Measurements from ENCODE around the gene NINL. TPM values are rescaled to one million over a fixed set of nuclear protein-coding genes. Genes with fewer than 3 reads are reported as not detected.

NINL gene
- total RNA-seq, 4 donors from 2014 or later = 0.24 to 6.1 (median 0.88) TPM

DNA sequence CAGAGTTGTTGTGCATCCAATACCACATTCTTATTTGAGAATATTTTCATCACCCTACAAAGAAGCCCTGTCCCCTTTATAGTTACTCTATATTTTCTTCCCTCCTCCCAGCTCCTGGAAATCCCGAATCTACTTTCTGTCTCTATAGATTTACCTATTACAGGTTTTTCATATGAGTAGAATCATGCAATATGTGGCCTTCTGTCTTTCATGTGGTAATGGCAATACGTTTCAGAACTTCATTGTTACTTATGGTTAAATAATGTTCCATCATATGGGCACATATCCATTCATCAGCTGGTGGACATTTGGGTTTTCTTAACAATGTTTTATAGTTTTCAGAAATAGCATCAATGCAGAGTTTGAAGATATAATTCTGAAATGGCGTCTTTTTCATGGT is 160.8 kb downstream of the NINL start:
- no peak overlapping the region for H3K4me3 ChIP-seq
- H3K27me3 ChIP-seq = no peaks in the 10 kb centered on the region
- H3K4me1 ChIP-seq = no peaks in the 10 kb centered on the region
- TF ChIP-seq, protein P1, sequence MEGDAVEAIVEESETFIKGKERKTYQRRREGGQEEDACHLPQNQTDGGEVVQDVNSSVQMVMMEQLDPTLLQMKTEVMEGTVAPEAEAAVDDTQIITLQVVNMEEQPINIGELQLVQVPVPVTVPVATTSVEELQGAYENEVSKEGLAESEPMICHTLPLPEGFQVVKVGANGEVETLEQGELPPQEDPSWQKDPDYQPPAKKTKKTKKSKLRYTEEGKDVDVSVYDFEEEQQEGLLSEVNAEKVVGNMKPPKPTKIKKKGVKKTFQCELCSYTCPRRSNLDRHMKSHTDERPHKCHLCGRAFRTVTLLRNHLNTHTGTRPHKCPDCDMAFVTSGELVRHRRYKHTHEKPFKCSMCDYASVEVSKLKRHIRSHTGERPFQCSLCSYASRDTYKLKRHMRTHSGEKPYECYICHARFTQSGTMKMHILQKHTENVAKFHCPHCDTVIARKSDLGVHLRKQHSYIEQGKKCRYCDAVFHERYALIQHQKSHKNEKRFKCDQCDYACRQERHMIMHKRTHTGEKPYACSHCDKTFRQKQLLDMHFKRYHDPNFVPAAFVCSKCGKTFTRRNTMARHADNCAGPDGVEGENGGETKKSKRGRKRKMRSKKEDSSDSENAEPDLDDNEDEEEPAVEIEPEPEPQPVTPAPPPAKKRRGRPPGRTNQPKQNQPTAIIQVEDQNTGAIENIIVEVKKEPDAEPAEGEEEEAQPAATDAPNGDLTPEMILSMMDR (IDR thresholded peaks at IDR 0.05 in 4 of 5, conservative IDR thresholded peaks at IDR 0.05 in 1 of 5) = no peak
- TF ChIP-seq POLR2A (IDR thresholded peaks at IDR 0.05) = no peak
- in situ Hi-C loops (cut with MboI; ENCODE audit: low sequenced_read_pairs in 4 of 4) (no loop called here), intact Hi-C loops (cut with DNase I; ENCODE audit: low total_unique reads) (no loop called here)
- H3K27ac ChIP-seq = no peak overlapping the region
- ATAC-seq (no peak), DNase-seq (no peak)
- H3K36me3 ChIP-seq = no peaks in the 10 kb centered on the region
- no peaks in the 10 kb centered on the region for H3K9me3 ChIP-seq

DNA sequence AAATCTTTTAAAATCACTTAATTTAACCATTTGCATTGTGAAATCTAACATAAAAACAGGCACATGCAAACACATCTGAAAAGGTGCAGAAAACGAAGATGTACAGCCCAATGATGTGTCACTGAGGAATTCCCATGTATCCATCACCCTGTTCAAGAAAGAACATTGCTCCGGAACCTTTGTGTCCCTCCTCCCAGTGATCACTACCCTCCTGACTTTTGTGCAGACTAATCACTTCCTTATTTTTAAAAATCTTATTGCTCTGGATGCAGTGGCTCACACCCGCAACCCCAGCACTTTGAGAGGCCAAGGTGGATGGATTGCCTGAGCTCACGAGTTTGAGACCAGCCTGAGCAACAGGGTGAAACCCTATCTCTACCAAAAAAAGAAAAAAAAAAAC is 163.3 kb downstream of the NINL start:
- in situ Hi-C loops (cut with MboI; ENCODE audit: low sequenced_read_pairs in 4 of 4) = no loop called here

DNA sequence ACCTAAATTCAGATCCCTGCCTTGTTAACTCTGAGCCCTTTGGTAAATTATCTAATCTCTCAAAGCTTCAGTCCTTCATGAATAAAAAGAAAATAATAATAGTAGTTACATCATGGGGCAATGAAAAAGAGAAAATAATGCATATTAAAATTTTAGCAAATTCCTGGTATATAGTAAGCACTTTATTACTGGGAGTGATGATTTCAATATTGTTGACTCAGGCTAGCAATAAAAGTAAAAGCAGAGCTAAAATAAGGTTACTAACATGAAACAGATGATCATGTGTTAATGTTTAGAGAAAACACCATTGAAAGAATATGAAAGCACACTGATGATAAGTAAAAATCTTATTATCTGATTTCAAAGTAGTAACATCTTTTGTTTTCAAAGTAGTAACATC is 164.2 kb downstream of the NINL start:
- intact Hi-C loops (cut with DNase I; ENCODE audit: low total_unique reads) (no loop called here), in situ Hi-C loops (cut with MboI; ENCODE audit: low sequenced_read_pairs in 4 of 4) (no loop called here)
- TF ChIP-seq, protein P1 (IDR thresholded peaks at IDR 0.05 in 4 of 5, conservative IDR thresholded peaks at IDR 0.05 in 1 of 5) = no peak
- no peak for TF ChIP-seq POLR2A (IDR thresholded peaks at IDR 0.05)
- Histone ChIP-seq H3K27ac (no peak overlapping the region), H3K9me3 (no peaks in the 10 kb centered on the region), H3K36me3 (no peaks in the 10 kb centered on the region), H3K4me3 (no peak overlapping the region), H3K27me3 (no peaks in the 10 kb centered on the region), H3K4me1 (no peaks in the 10 kb centered on the region)
- no peak for DNase-seq
- ATAC-seq = no peak

More for the DNA sequence above, 163.3 kb downstream of the NINL start:
- TF ChIP-seq, protein P1 (IDR thresholded peaks at IDR 0.05 in 4 of 5, conservative IDR thresholded peaks at IDR 0.05 in 1 of 5) = no peak
- no peak for TF ChIP-seq POLR2A (IDR thresholded peaks at IDR 0.05)
- no peaks in the 10 kb centered on the region for H3K36me3 ChIP-seq
- H3K4me3 ChIP-seq = no peak overlapping the region
- no peaks in the 10 kb centered on the region for H3K9me3 ChIP-seq
- H3K27me3 ChIP-seq = no peaks in the 10 kb centered on the region
- DNase-seq = no peak
- no peak for ATAC-seq
- intact Hi-C loops (cut with DNase I; ENCODE audit: low total_unique reads) = no loop called here
- H3K4me1 ChIP-seq = no peaks in the 10 kb centered on the region
- H3K27ac ChIP-seq = no peak overlapping the region

DNA sequence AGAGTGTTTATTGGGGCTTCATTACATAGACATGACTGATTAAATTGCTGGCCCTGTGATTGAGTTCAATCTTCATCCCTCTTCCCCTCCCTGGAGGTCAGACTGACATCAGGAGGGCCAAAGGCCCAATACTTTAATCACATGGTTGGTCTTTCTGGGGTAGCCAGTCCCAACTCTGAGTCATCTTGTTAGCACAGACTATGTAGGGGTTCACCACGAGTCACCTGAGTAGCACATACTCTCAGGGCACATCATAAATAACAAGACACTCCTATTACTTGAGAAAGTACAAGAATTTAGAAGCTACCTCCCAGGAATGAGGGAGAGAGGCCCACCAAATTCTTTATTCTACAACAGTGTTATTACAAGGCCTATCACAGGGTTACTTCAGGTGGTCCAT is 166.6 kb downstream of the NINL start:
- ATAC-seq = no peak
- intact Hi-C loops (cut with DNase I; ENCODE audit: low total_unique reads) = no loop called here
- Histone ChIP-seq H3K27me3 (no peaks in the 10 kb centered on the region), H3K9me3 (no peaks in the 10 kb centered on the region), H3K4me1 (no peaks in the 10 kb centered on the region), H3K27ac (no peak overlapping the region), H3K36me3 (no peaks in the 10 kb centered on the region), H3K4me3 (no peak overlapping the region)
- in situ Hi-C loops (cut with MboI; ENCODE audit: low sequenced_read_pairs in 4 of 4) = no loop called here
- DNase-seq = no peak
- TF ChIP-seq, protein P1 (IDR thresholded peaks at IDR 0.05 in 4 of 5, conservative IDR thresholded peaks at IDR 0.05 in 1 of 5) = no peak
- no peak for TF ChIP-seq POLR2A (IDR thresholded peaks at IDR 0.05)

- no peaks in the 10 kb centered on the region for H3K9me3 ChIP-seq
- no peak overlapping the region for H3K4me3 ChIP-seq
- DNase-seq (no peak), ATAC-seq (no peak)
- H3K4me1 ChIP-seq = peaks cover 6 to 7% of the 10 kb centered on the region in 2 donors
- no peak overlapping the region for H3K27ac ChIP-seq
- in situ Hi-C loops (cut with MboI; ENCODE audit: low sequenced_read_pairs in 4 of 4) = loop anchor here in 1 of 4 donors (5.0 kb wide), 1 partner anchor 417 kb away; the partner anchor contains the start of gene APMAP
- TF ChIP-seq, protein P1 (IDR thresholded peaks at IDR 0.05 in 4 of 5, conservative IDR thresholded peaks at IDR 0.05 in 1 of 5) = no peak
- no peak for TF ChIP-seq POLR2A (IDR thresholded peaks at IDR 0.05)
- intact Hi-C loops (cut with DNase I; ENCODE audit: low total_unique reads) = no loop called here
- no peaks in the 10 kb centered on the region for H3K36me3 ChIP-seq
- H3K27me3 ChIP-seq = no peaks in the 10 kb centered on the region
Measured at GRCh38 chr20:25408890-25409289, 176.4 kb downstream of the NINL start.

All from gastrocnemius medialis (tissue), 4 donors.